Activated CD4-positive, CD25-positive, alpha-beta regulatory T cell treated with anti-CD3 and anti-CD28 coated beads, Interleukin-2, amount 50 U/mL, for 16 hours (primary cell): ENCODE measurements around the gene PKN3.

Experiments
- DNase-seq: peaks from one replicate; pipeline ENCODE4 v3.0.0-alpha.2; 2020; ENCODE audit warnings: low read depth, low spot score

Gene PKN3

DNA sequence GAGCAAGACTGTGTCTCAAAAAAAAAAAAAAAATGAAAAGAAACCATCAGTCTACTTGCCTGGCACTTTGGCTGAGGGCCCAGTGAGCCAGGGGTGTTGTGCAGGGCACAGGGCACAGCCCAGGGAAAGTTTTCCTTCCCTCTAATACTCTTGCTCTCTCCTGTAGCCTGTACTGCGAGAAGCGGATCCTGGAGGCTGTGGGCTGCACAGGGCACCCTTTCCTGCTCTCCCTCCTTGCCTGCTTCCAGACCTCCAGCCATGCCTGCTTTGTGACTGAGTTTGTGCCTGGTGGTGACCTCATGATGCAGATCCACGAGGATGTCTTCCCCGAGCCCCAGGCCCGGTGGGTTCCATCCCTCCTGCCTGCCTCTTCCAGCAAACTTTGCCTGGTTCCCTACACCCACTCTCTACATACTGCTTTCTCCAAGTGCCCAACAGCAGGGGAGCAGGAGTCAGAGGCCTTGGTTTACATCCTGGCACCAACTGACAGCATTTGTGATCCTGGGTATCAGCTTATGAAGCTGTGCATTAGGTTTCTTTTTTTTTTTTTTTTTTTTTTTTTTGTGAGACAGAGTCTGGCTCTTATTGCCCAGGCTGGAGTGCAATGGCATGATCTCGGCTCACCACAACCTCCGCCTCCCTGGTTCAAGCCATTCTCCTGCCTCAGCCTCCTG lies 14.4 kb downstream of the PKN3 start:
- DNase-seq: no peak

DNA sequence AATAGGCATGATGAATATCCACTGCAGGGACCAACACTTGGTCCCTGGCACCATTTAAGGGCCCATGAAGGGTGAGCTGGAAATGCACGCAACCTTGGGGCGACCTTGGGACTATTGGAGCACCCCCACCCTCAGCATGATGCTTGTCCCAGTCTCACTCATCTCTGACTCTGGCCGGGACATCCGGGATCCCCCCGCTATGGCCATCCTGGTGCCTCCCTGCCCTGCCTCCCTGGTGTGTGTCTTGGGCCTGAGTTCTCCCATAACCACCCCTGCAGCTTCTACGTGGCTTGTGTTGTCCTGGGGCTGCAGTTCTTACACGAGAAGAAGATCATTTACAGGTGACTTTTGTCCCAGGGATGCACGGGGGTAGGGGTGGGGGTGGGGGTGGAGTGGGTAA lies 15.7 kb downstream of the PKN3 start:
- no peak for DNase-seq

DNA sequence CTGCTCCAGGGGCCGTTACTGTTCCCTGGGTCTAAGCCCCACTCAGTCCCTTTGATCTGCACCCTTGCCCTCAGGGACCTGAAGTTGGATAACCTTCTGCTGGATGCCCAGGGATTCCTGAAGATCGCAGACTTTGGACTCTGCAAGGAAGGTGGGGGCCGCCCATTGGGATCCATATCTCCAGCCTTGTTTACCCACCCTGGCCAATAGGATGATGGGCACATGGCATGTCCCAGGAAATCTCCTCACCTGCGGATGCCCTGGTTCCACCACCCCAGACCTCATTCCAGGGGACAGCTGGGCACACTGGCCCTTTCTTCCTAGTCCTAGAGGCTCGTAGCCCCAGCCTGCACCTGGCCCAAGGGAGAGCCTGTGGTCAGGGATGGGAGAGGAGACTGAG lies 16.2 kb downstream of the PKN3 start:
- DNase-seq: no peak

DNA sequence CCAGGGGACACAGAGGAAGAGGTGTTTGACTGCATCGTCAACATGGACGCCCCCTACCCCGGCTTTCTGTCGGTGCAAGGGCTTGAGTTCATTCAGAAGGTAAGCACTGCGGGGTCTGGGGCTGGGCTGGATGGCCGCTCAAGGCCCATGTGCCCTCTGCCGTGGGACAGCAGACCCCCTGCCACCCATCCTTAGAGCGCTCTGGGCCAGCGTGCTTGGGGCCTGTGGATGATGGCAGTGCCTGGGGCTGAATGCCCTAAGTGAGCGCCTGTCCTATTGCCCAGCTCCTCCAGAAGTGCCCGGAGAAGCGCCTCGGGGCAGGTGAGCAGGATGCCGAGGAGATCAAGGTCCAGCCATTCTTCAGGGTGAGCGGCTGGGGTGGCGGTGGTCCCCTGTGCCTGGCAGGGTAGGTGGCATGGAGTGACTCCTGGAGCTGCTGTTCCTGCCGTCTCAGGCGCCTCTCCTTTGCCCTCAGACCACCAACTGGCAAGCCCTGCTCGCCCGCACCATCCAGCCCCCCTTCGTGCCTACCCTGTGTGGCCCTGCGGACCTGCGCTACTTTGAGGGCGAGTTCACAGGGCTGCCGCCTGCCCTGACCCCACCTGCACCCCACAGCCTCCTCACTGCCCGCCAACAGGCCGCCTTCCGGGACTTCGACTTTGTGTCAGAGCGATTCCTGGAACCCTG lies 17.8 kb downstream of the PKN3 start:
- no peak for DNase-seq

DNA sequence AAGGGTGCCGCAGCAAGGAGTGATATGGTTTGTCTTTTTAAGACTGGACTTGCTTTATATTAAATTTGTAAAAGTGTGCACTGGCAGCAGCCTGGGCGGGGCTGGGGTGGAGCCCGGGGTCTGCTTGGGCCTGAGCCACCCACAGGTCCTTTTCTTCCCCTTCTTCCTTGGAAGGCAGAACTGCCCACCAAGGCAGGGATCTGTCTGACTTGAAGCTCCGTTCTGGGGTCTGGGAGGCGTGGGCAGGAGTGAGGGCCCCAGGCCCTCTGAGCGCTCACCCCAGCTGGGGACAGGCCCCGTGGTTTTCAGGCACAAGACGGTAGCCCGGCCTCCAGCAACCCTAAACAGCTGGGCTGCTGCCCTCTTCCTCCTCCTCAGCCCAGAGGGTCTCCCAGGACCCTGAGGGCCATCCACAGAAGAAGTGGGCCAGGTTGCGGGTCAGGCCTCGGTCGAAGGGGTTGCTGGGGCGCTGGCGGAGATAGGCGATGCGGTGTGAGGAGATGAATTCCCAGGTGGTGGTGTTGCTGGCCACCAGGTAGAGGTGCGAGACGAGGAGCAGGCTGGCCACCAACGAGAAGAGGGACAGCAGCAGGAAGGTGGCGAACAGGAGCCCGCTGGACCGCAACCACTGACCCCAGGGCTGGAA lies 18.7 kb downstream of the PKN3 start:
- DNase-seq: no peak

DNA sequence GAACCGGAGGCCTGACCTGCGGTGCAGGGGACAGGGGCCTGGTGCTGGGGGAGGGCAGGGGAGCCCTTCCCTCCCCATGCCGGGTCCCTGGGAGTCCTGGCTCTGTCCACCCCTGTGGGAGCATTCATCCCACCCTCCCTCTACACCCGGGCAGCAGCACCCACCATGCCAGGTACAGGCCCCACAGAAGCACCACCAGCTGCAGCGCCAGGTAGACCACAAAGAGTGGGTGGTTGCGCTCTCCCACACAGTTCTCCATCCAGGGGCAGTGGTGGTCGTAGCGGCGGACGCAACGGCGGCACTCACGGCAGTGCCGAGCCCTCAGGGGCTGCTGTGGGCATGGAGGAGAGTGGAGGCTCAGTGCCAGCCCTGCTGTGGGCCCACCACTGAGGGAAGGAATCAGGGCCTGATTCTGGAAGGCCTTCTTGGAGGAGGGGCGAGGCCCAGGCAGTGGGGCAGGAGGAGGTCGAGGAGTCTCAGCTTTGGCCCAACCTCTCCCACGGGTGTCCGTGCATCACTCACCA lies 19.2 kb downstream of the PKN3 start:
- DNase-seq: no peak

DNA sequence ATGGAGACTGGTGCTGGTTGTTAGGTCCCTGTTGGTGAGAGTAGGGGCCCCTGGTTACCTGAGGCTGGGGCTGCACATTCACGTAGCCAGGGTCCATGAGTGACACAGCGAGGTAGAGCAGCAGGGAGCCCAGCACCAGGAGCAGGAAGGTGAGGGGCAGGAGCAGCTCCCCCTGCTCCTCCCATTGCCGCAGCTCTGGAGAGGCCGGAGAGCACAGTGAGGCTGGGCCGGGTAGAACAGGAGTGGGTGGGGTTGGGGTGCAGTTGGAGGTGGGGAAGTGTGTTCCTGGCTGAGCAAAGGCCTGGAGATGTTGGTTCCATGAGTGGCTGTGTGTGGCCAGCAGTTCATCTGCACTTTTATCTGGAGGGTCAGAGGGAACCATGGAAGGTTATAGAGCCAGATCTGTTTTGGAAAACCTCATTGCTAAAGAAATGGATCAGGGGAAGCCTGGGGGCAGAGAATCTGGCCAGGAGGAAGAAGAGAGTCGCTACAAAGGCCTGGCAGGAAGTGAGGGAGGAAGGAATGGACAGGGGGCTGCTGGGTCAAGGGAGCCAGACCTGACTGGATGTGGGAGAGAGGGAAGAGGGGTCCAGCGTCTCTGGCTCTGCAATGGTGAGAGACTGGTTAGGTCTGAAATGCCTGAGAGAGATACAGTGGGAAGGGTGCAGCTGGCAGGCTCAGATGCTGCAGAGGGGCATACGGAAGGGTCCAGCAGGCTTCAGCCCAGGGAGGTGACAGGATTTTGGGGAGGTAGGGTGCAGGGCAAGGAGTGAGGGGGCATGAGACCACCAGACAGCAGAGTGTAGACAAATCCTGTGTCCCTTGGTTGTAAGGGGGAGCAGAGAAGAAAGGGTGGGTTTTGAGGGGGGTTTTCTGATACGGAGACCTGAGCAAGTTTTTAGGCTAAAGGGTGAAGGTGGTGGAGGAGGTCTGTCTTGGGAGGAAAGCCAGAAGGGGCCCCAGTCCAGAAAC lies 20.4 kb downstream of the PKN3 start:
- DNase-seq: no peak

DNA sequence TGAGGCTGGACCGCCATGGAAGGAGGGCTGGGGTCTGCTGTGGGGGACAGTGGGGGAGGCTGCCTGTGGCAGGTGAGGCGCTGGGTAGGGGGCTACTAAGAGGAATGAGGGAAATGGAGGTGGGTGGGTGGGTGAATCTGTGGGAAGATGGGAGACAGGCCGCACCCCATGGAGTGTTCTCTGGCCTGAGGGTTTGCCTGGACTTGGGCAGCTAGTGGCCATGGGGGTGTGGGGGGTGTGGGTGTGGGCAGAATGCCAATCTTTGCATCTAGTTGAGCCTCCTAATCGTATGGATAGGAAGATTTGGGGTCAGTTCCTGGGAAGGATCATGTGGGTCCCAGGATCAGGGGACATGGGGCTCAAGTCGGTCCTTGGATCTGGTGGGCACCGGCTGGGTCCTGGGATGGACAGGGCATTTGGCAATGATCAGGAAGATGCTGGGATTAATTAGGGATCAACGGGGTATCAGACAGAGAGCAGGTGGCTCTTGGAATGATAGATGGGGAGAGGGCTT lies 21.1 kb downstream of the PKN3 start:
- no peak for DNase-seq

DNA sequence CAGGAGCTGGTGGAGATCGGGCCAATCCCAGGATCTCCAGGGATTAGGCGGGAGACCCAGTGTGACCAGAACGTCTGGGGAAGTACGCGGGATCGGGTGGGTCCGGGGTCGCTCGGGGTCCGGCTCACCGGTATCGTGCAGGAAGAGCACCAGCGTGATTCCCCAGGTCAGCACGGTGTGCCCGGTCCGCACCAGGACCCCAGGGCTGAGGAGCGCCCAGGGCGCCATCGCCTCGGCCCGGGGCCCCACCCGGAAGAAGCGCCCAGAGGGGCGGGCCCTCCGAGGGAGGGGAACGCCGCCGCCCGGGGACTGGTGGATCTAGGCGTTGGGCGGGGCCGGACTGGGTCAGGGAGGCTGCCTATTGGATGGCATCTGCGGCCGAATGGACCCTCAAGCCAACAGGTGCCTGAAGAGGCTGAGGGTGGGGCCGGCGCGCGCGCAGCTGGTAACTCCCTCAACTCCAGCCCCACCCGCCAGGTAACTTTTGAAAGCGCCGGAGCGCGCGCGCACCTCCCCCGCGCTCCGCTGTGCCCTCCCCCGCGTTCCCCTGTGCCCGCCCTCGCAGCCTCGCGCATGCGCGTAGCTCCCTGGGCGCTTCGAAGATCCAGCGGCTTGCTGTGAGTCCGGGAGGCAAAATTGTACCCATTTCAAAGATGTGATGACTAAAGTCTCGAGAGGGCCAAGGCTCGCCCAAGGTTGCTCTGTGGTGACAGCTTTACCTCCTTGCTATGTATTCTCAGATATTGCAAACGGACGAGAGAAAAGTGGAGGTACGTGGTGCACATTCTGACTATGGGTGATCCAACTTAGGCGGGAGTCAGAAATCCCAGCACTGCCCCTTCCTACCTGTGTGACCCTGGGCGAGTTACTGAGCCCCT lies 21.8 kb downstream of the PKN3 start, which contains the start of gene ZDHHC12:
TSS of gene ZDHHC12 (minus strand) at position 262 of the 878 bp plus-strand sequence. CDS start at position 228, 34 bp downstream.
- peak; percentile 98 for DNase-seq

DNA sequence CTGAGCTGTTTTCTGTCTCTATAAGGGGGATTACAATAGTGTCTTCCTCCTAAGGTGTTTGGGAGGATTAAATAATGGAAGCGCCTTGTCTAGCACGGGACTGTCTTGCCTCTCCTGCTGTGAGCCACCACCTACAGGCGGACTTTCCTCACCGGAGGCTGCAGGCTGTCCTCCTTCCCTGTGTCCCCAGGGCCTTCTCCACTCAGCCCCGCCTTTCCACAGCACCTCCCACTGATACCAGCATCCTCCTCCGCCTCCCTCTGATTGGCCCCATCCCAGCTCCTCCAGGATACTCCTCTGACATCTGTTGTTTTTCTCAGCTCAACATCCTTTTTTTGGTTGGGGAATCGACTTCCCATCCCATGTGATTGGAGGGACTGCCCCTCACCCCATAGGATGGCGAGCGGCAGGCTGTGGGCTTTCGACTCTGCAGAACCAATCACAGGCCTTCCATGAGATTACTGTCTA lies 22.5 kb downstream of the PKN3 start:
- DNase-seq: no peak

DNA sequence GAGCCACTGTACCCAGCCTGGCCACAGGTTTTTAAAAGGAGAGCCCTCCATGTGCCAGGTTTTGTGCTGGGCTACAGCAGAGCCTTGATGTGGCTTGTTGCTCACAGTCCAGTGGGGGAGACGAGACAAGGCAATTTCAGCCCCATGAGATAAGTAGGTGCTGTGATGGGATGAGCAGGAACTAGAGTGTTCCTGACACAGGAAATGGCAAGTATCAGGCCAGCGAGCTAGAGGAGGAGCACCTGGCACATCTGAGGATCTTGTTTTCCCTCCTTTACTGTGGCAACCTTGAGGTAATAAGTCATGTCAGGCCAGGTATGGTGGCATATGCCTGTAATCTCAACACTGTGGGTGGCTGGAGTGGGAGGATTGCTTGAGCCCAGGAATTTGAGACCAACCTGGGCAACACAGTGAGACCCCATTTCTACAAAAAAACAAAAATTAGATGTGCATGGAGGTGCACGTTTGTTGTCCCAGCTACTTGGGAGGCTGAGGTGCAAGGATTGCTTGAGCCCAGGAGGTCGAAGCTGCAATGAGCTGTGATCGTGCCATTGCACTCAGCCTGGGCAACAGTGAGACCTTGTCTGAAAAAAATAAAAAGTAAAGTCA lies 25.4 kb downstream of the PKN3 start:
- no peak for DNase-seq

DNA sequence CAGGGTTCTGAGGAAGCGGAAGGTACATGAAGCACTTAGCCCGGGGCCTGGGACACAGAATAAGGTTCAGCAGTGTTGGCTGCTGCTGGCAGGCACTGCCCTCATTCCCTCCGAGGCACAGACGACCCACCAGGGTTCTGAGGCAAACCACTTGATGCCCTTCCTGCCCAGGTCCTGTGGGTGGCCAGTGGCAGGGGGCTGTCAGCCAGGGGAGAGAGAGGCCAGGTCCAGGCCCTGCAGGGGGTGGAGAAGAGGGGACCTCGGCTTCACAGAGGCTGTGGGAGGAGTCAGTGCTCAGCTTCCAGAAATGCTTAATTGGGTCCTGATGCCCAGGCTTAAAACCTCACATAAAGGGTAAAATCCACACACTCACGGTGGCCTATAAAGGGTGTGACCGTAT lies 26.0 kb downstream of the PKN3 start:
- no peak for DNase-seq

DNA sequence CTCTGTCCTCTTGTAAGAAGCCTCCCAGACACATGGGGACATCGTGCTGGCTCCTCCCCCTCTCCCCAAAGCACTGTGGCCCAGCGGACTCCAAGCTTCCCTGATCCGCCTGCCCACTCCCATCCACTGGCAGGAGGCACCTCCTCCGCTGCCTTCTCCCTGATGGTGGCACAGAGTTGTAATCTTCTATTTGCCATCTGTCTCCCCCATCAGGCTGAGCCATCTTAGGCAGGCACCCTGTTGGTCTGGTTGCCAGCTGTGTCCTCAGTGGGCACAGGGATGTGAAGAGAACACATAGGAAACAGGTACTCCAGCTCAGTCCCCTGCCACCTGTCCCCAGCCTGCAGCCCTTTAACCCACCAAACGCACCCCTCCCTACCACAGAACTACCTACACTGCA lies 27.0 kb downstream of the PKN3 start:
- DNase-seq: no peak

DNA sequence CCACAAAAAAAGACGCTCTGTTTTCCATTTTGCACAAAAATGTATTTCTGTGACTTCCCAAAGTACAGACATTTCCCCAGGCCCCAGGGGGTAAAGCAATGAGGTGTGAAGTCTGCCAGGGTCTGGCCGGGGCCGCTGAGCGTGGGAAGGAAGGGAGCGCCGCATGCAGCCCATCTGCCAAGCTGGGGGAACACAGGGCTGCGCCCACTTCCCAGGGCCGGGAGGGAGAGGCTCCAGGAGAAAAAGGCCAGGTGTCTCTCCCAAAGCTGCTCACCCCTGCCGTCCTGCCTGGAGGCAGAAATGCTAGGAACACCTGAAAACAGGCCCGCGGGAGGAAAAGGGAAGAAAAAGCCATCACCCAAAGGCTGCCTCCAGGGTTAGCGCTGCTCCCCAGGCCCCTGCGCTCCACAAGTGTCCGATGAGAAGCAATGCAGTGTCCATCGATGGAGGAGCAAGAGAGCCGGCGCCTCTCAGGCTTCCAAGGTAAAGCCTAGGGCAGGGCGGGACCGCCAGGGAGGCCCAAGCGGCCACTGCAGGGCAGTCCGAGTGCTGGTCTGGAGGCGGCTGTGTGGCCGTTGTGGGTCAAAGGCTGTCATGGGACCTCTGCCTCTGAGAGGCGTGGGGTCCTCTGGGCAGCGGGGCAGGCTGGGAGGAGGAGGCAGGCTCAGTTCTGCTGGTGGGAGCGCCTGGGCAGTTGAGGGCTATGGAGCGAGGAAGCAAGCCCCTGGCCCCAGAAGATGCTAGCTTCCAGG lies 27.6 kb downstream of the PKN3 start:
- no peak for DNase-seq

DNA sequence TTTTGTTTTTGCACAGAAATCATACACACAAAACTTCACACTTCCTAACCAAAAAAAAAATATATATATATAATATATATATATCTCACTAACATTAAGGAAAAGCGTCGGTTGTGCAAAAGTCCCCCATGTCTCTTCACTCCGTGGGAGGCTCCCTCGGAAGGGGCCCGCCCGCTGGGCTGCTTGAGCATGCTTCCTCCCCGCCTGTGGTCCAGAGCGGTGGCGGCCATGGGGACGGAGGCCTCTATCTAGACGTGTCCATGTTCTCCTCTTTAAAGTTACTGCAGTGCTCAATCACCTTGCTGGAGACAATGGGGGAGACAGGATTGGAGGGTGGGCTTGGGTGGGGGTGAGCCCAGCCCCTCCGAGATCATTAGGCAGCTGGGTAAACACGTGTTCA lies 28.8 kb downstream of the PKN3 start:
- no peak for DNase-seq

DNA sequence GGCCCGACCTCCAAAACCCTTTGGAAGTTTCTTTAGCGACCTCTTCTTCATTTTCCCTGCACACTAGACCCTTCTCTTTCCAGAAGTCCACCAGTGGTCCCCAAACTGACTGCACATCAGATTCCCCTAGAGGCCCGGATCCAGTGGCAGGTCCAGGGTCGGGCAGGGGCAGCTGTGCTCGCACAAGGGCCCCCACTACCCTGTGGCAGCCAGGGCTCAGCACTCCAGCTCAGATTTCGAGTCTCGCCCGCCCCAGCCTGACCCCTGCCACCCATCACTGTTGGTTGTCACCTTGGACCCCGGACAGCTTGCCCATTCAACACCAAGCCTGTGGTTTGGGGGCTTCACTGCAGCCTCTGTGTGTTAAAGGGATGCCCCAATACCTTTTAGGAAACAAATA lies 29.4 kb downstream of the PKN3 start:
- no peak for DNase-seq

DNA sequence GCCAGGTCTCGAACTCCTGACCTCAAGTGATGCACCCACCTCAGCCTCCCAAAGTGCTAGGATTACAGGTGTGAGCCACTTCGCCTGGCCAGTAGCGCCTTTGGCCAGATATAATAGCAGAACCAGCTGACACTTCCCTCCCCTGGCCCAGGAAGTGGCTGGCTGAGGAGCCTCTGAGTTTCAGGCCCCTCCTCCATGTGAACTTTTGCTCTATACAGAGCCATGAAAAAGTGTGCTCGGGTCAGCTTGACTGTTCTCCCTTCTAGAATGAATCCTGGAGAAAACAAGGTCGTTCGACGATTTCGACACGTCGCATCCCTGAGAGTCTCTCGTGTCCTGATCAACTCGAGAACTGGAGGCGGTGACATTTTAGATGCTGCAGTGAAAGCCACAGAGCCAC lies 30.3 kb downstream of the PKN3 start:
- DNase-seq: no peak

DNA sequence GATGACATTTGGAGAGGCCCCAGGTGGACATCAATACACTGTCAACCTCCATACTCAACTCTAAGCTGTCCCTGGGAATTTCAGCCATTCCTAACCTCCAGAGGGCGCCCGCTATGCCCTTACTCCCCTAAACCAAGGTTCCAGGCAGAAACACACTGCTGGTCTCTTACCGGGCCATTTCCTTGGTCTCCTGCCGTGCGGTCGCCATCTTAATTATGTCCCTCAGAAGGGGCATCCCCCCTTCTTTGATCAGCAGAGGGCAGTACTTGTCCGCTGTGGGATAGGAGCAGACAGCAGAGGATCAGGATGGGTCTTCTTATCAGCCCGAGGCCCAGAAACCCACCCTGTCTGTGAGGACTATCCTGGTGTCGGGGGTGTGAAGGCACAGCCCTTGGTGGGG lies 31.0 kb downstream of the PKN3 start:
- DNase-seq: no peak

DNA sequence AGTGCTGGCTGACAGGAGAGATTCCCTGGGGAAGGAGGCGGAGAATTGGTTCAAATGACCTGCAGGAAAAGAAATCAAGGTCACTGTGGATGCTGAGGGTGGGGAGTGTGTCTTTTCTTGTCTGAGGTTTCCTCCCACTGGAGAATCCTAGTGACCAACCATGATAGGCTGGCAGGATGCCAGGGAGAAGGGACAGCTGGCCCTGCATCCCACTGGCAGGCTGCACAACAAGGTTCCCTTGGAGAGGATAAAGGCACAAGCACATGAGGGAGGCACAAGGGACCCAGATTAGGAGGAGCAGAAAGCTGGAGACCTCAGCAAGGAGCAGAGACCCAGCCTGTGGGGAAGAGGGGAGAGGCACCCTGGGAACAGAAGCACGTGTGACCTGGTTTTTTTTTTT lies 33.1 kb downstream of the PKN3 start:
- DNase-seq: no peak
